ENCODE results near the gene ALG5.

The ALG5 gene

DNA sequence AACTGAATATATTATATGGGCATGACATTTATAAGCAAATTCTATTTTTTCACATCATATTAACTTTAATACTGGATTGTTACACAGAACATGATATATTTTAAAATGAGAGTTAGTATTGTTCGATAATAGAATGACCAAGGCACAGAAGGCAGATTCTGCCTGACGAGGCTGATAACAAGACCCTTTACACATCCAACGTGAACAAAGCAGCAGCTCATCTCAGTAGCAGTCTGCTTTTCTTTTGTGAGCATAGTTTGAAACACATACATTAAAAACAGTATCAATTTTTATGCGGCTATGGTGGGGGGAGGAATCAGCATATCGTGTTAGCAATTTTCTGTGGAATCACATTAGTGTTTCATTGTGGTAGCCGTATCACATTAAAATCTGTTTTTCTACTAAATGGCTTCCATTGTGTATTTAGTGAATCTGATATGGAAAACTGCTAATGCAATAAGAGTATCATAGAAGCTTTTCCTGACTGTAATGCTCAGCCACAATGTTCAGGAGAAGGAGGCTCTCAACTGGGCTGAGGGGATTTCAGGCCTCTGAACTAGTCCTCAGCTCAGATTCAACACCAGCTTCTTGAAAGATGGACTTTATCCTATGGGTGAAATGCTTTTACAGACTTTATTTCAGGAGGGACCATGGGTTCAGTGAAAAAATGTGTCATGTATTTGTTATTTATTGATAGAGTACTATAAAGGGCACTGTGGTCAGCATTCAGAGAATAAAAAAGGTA lies 83.1 kb downstream of the ALG5 start:
- DNase-seq (ENCODE audit: low read depth) = no peak

DNA sequence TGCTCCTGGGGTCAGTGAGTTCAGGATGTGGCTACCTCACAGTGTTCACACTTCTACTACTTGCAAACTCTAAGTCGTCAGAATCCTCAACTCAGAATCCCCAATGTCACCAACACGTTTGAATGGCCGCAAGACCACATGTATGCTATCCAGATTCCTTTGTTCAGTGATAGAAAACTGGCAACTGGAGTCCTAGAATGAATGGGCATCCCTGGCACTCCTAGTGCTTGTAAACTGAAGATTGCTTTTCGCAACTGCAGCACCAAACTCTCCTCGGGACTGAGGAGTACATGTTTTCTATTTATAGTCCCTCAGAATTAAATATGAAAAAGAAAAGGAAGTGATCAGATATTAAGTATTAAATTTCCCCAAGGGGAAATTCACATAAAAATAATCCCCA lies 84.0 kb downstream of the ALG5 start:
- DNase-seq (ENCODE audit: low read depth) = no peak

DNA sequence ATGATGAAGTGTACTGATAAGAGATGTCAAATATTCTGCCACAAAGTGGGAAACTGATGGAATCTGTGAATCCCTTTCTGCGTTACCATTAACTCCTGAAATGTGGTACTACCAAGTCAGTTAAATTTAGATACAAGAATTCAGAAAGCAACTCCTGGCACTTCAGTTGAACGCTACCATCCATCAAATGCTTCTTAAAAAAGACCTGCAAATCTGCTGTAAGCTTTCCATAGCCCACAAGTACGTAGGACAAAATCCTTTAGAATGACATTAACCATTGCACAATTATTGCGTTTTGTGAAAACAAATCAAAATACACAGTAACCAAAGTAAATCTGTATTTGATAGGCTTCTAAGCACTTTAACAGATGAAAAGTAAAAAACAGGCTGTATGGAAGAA lies 84.5 kb downstream of the ALG5 start:
- DNase-seq (ENCODE audit: low read depth) = no peak

DNA sequence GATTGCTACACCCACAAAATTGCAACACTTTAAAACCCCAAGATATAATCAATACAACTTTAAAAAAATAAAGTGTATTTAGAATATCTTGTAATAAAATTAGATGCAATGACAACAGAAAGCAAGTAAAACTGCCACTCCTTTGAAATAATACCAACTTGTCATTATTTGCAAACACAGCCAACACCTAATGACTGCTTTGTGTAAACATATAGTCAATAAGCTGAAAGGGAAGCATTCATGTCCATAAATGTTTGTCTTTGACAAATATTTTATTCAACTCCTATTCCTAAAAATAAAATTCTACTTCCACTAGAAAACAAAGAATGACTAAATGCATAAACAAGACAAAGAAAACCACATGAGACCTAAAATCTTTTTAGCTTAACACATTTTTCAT lies 85.7 kb downstream of the ALG5 start:
- no peak for DNase-seq (ENCODE audit: low read depth)

- no peak for DNase-seq (ENCODE audit: low read depth)
Measured at GRCh38 chr13:36912973-36913372, 86.2 kb downstream of the ALG5 start.

DNA sequence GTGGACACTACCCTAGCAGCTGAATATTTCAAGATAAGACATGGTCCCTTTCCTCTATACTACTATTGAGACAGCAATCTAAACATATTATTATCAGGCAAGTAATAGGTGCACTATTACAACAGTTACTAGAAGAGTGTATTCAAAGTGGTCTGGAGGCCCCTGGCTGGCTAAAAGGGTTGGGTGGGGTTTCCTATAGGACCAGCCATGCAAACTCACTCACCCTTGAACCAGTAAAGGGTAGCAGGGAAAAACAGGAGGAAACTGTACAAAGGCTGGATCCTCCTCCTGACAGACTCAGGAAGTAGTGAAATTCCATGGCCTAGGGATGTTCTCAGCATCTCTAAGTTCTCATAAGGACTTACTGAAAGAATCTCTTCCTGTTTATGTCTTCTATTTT lies 86.8 kb downstream of the ALG5 start:
- no peak for DNase-seq (ENCODE audit: low read depth)

DNA sequence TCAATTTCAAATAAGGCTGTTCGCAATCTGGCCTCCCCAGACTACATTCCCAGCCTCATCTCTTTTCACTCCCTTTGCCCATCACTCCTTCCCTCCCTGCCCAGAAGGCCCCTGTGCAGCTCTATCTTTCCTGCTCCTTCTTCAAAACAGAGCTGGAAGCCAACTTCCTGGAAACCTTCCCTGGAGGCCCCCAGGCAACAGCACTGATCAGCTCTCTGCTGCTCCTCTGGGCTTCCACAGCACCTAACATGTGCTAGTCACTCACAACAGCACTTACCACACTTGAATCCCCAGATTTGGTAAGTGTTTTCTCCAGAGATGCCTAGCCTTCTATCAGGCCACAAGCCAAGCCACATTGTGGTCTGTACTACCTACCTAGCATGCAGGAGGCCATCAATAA lies 88.6 kb downstream of the ALG5 start:
- DNase-seq (ENCODE audit: low read depth) = peak; percentile 2

- DNase-seq (ENCODE audit: low read depth) = no peak
Measured at GRCh38 chr13:36907821-36908220, 91.3 kb downstream of the ALG5 start.

DNA sequence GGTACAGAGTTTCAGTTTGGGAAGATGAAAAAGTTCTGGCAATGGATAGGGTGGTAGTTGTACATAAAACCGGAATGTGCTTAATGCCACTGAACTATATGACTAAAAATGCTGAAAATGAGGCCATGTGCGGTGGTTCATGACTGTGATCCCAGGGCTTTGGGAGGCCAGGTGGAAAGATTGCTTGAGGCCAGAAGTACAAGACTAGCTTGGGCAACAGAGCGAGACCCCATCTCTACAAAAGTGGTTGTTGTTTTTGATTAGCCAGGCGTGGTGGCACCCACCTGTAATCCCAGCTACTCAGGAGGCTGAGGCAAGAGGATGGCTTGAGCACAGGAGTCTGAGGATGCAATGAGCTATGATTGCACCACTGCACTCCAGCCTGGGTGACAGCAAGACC lies 91.9 kb downstream of the ALG5 start:
- no peak for DNase-seq (ENCODE audit: low read depth)

- no peak for DNase-seq (ENCODE audit: low read depth)
Measured at GRCh38 chr13:36905944-36906343, 93.2 kb downstream of the ALG5 start.

GRCh38 chr13:36903925-36904595 lies 95.1 kb downstream of the ALG5 start:
- DNase-seq (ENCODE audit: low read depth) = no peak
